ENCODE measurements around the gene PPARG.

GRCh38 chr3:12408984-12409683 is 120.3 kb downstream of the PPARG start:
- TF ChIP-seq CTCF (IDR thresholded peaks at IDR 0.05) (no peak), POLR2AphosphoS5 (IDR thresholded peaks at IDR 0.05) (no peak)

Measured in suprapubic skin (tissue), 3 donors.